Smooth muscle cell (in vitro differentiated cells): ENCODE data around the gene SCT. TPM values are rescaled to one million over a fixed set of nuclear protein-coding genes. Genes with fewer than 3 reads are reported as not detected.

Source experiments
- DNase-seq: peaks from one replicate; lab custom pipeline; 2025; ENCODE audit not compliant: unreplicated experiment; lab: John Stamatoyannopoulos, UW
- H2AFZ ChIP-seq: fragments of 200-600 bp; sonication (generic); 2 replicates; pipeline ENCODE4 v1.6.0; 2016; ENCODE audit warnings: antibody characterized with exemption, low read depth, mild to moderate bottlenecking
- H3F3A ChIP-seq: fragments of 200-600 bp; sonication (generic); 2 replicates; pipeline ENCODE4 v1.6.0; 2017; ENCODE audit warnings: antibody characterized with exemption, low read depth
- H3K27ac ChIP-seq: fragments of 200-600 bp; sonication (generic); 2 replicates; pipeline ENCODE4 v1.5.1; 2016; ENCODE audit warnings: low read depth, mild to moderate bottlenecking
- H3K27me3 ChIP-seq: fragments of 200-600 bp; sonication (generic); 2 replicates; pipeline ENCODE4 v1.6.1; 2016; ENCODE audit warnings: low read depth, mild to moderate bottlenecking
- H3K36me3 ChIP-seq: fragments of 200-600 bp; sonication (generic); 2 replicates; pipeline ENCODE4 v1.5.1; 2016; ENCODE audit warnings: low read depth
- H3K4me1 ChIP-seq: fragments of 200-600 bp; sonication (generic); 2 replicates; pipeline ENCODE4 v1.5.1; 2016; ENCODE audit warnings: low read depth
- H3K4me2 ChIP-seq: fragments of 200-600 bp; sonication (generic); 2 replicates; pipeline ENCODE4 v1.6.0; 2016; ENCODE audit warnings: mild to moderate bottlenecking
- H3K4me3 ChIP-seq: fragments of 200-600 bp; sonication (generic); 2 replicates; pipeline ENCODE4 v1.5.1; 2016; ENCODE audit warnings: mild to moderate bottlenecking
- H3K79me2 ChIP-seq: fragments of 200-600 bp; sonication (generic); 2 replicates; pipeline ENCODE4 v1.6.0; 2016; ENCODE audit warnings: low read depth, mild to moderate bottlenecking
- H3K9ac ChIP-seq: fragments of 200-600 bp; sonication (generic); 2 replicates; pipeline ENCODE4 v1.6.0; 2016; ENCODE audit warnings: low read depth
- H3K9me3 ChIP-seq: fragments of 200-600 bp; sonication (generic); replicated peaks from 2 replicates; pipeline ENCODE4 v1.5.1; 2016; ENCODE audit warnings: low read depth
- H4K20me1 ChIP-seq: fragments of 200-600 bp; sonication (generic); 2 replicates; pipeline ENCODE4 v1.6.0; 2016; ENCODE audit warnings: low read depth
- CTCF ChIP-seq: fragments of 200-600 bp; sonication (generic); IDR thresholded peaks from 2 replicates; pipeline ENCODE4 v1.5.1; 2017; ENCODE audit warnings: borderline replicate concordance, mild to moderate bottlenecking, antibody characterized with exemption; ENCODE audit not compliant: insufficient read depth, poor library complexity, severe bottlenecking
- WGBS: methylation state at CpG from one replicate; pipeline ENCODE4 v1.1.7; 2016; ENCODE audit warnings: low lambda C conversion rate; 5-methylcytosine and 5-hydroxymethylcytosine counted together
- polyA plus RNA-seq: library from polyadenylated mRNA; unstranded; fragments of >200 nt; fragmentation: Nextera tagmentation; extraction: Ambion mirVana; gene quantifications from 2 replicates; pipeline ENCODE4 v1.2.1, GENCODE V29; 2016
- total RNA-seq: library from RNA; depleted of rRNA; stranded (reverse); fragments of >200 nt; gene quantifications from 2 replicates; pipeline ENCODE4 v1.2.3, GENCODE V29; 2014

The SCT gene
- total and polyA plus RNA-seq, 2 experiments from 2014 or later, result 1.4 TPM; not detected in 1

GRCh38 chr11:612961-613300 lies 14.1 kb downstream of the SCT start:
- no peaks in the 10 kb centered on the region for H3K79me2 ChIP-seq
- no peak overlapping the region for H3K4me3 ChIP-seq
- H3K27me3 ChIP-seq, result no peaks in the 10 kb centered on the region
- H3F3A ChIP-seq, result peaks cover 14% of the 10 kb centered on the region
- H3K9ac ChIP-seq, result no peak overlapping the region
- no peak overlapping the region for H2AFZ ChIP-seq
- no peak overlapping the region for H3K27ac ChIP-seq
- peaks cover 7% of the 10 kb centered on the region for H3K4me1 ChIP-seq
- TF ChIP-seq CTCF, result no peak
- H3K36me3 ChIP-seq, result no peaks in the 10 kb centered on the region
- DNase-seq, result no peak
- 99% methylated on average over 9 of the region's 10 CpGs for WGBS
- peaks cover 48% of the 10 kb centered on the region for H4K20me1 ChIP-seq
- no peaks in the 10 kb centered on the region for H3K9me3 ChIP-seq
- no peak overlapping the region for H3K4me2 ChIP-seq

GRCh38 chr11:612201-612960 lies 14.6 kb downstream of the SCT start:
- WGBS, result 83% methylated on average over 24 of the region's 27 CpGs
- Histone ChIP-seq H3K79me2 (no peaks in the 10 kb centered on the region), H2AFZ (no peak overlapping the region), H3K9me3 (no peaks in the 10 kb centered on the region), H3K27me3 (no peaks in the 10 kb centered on the region), H3K9ac (no peak overlapping the region), H3K4me2 (no peak overlapping the region), H4K20me1 (peaks cover 48% of the 10 kb centered on the region), H3F3A (peaks cover 14% of the 10 kb centered on the region), H3K36me3 (peaks cover under 1% of the 10 kb centered on the region), H3K4me3 (no peak overlapping the region), H3K4me1 (peaks cover 7% of the 10 kb centered on the region), H3K27ac (no peak overlapping the region)
- DNase-seq, result no peak
- no peak for TF ChIP-seq CTCF

GRCh38 chr11:611001-611996 lies 15.7 kb downstream of the SCT start:
- Histone ChIP-seq H3K36me3 (peaks cover 4% of the 10 kb centered on the region), H3K27me3 (no peaks in the 10 kb centered on the region), H3K9ac (no peak overlapping the region), H3K79me2 (no peaks in the 10 kb centered on the region), H3K27ac (no peak overlapping the region), H4K20me1 (peaks cover 48% of the 10 kb centered on the region), H2AFZ (no peak overlapping the region), H3K4me1 (peaks cover 7% of the 10 kb centered on the region), H3F3A (peaks cover 14% of the 10 kb centered on the region), H3K4me2 (no peak overlapping the region), H3K4me3 (no peak overlapping the region), H3K9me3 (no peaks in the 10 kb centered on the region)
- 99% methylated on average over 42 of the region's 49 CpGs for WGBS
- no peak for TF ChIP-seq CTCF
- DNase-seq, result no peak
